Thymus (tissue), 11 donors: Measurements from ENCODE around the gene KRTAP5-1. TPM values are rescaled to one million over a fixed set of nuclear protein-coding genes. Genes with fewer than 3 reads are reported as not detected.

Experiments used
- DNase-seq, 9 donors: peaks; one replicate each; pipeline ENCODE4 v3.0.0-alpha.2; 2013; ENCODE audit warnings: low spot score in 9 of 9, low read depth in 6 of 9, missing footprints in 1 of 9
- H3K27ac ChIP-seq, 2 donors: one replicate each; pipeline ENCODE4 v1.5.1; 2013; ENCODE audit warnings: control low read depth in 1 of 2, low read depth in 1 of 2, low read length in 1 of 2, mild to moderate bottlenecking in 1 of 2, moderate library complexity in 1 of 2
- H3K27me3 ChIP-seq, 2 donors: one replicate each; pipeline ENCODE4 v1.5.1; 2013; ENCODE audit warnings: low read length in 1 of 2; ENCODE audit not compliant: control insufficient read depth in 2 of 2, insufficient read depth in 1 of 2
- H3K36me3 ChIP-seq, 2 donors: one replicate each; pipeline ENCODE4 v1.5.1; 2013; ENCODE audit warnings: low read length in 1 of 2, mild to moderate bottlenecking in 1 of 2, moderate library complexity in 1 of 2; ENCODE audit not compliant: control insufficient read depth in 2 of 2, insufficient read depth in 2 of 2
- H3K4me1 ChIP-seq, 2 donors: one replicate each; pipeline ENCODE4 v1.5.1; 2013; ENCODE audit warnings: low read length in 2 of 2; ENCODE audit not compliant: control insufficient read depth in 2 of 2, insufficient read depth in 2 of 2
- H3K4me3 ChIP-seq, 2 donors: one replicate each; pipeline ENCODE4 v1.5.1; 2013; ENCODE audit warnings: low read length in 2 of 2, control low read depth in 1 of 2, mild to moderate bottlenecking in 1 of 2
- H3K9me3 ChIP-seq, 2 donors: one replicate each; pipeline ENCODE4 v1.5.1; 2013; ENCODE audit warnings: low read length in 1 of 2, mild to moderate bottlenecking in 1 of 2; ENCODE audit not compliant: control insufficient read depth in 2 of 2, insufficient read depth in 1 of 2
- WGBS: extraction: QIAGEN DNeasy Blood & Tissue Kit; methylation state at CpG from one replicate; pipeline ENCODE4 v1.1.7; 2013; 5-methylcytosine and 5-hydroxymethylcytosine counted together
- polyA plus RNA-seq: library from polyadenylated mRNA; stranded (reverse); fragments of 200-250 nt; gene quantifications from one replicate; pipeline ENCODE4 v1.2.3, GENCODE V29; 2013
- total RNA-seq: library from RNA; stranded (reverse); fragments of 120-200 nt; gene quantifications from one replicate; pipeline ENCODE4 v1.2.4, GENCODE V29; 2013
- donor health status: healthy.

Gene KRTAP5-1
- total and polyA plus RNA-seq, 2 donors: not detected

DNA sequence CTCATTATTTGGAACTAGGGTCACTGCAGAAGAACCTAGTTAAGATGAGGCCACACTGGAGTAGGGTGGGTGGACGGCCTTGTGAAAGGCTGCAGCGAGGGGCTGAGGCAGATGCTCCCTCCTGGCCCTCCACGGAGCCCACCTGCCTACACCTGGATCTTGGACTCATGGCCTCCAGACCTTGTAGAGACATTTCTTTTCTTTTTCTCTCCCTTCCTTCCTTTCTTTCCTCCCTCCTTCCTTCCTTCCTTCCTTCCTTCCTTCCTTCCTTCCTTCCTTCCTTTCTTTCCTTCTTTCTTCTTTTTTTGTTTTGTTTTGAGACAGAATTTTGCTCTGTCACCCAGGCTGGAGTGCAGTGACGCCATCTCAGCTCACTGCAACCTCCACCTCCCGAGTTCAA is 39.7 kb downstream of the KRTAP5-1 start:
- no peak overlapping the region for H3K4me3 ChIP-seq
- 80% methylated on average over 5 of the region's 5 CpGs for WGBS
- H3K27me3 ChIP-seq: peaks cover 59 to 88% of the 10 kb centered on the region in 2 donors

GRCh38 chr11:1544536-1544935 is 40.5 kb downstream of the KRTAP5-1 start:
- 92% methylated on average over 6 of the region's 6 CpGs for WGBS
- Histone ChIP-seq H3K36me3 (no peaks in the 10 kb centered on the region), H3K27ac (no peak overlapping the region), H3K4me1 (peaks cover 0 to 3% of the 10 kb centered on the region in 2 donors), H3K9me3 (peaks cover 0 to 1% of the 10 kb centered on the region in 2 donors), H3K27me3 (peaks cover 55 to 90% of the 10 kb centered on the region in 2 donors), H3K4me3 (no peak overlapping the region)
- no peak for DNase-seq

More for the DNA sequence above, 39.7 kb downstream of the KRTAP5-1 start:
- Histone ChIP-seq H3K4me1 (peaks cover 0 to 3% of the 10 kb centered on the region in 2 donors), H3K27ac (no peak overlapping the region), H3K36me3 (no peaks in the 10 kb centered on the region), H3K9me3 (peaks cover 0 to 1% of the 10 kb centered on the region in 2 donors)
- no peak for DNase-seq

GRCh38 chr11:1543606-1544263 is 41.3 kb downstream of the KRTAP5-1 start:
- Histone ChIP-seq H3K27ac (no peak overlapping the region), H3K4me1 (peaks cover 0 to 3% of the 10 kb centered on the region in 2 donors), H3K4me3 (no peak overlapping the region), H3K27me3 (peaks cover 47 to 88% of the 10 kb centered on the region in 2 donors), H3K36me3 (no peaks in the 10 kb centered on the region), H3K9me3 (peaks cover 0 to 1% of the 10 kb centered on the region in 2 donors)
- DNase-seq: no peak
- 93% methylated on average over 13 of the region's 13 CpGs for WGBS

DNA sequence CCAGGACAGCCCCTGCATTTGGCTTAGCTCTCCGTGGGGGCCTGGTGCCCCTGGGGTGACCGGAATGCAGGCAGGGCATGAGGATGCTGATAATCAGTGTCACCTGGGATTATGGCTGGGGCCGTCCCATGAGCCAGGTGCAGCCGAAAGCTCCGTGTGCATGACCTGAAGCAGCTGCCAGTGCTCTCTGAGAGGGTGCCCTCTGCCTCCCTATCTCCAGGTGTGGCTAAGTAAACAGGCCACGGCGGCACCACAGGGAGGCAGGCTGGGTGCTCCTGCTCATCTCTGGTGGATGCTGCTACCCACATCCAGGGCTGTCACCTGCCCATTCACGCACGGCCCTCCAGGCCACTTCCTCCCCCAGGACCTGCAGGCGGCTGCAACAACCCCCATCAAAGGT is 42.8 kb downstream of the KRTAP5-1 start:
- Histone ChIP-seq H3K4me1 (peaks cover 0 to 3% of the 10 kb centered on the region in 2 donors), H3K36me3 (no peaks in the 10 kb centered on the region), H3K27ac (no peak overlapping the region), H3K9me3 (peaks cover 0 to 1% of the 10 kb centered on the region in 2 donors), H3K4me3 (no peak overlapping the region), H3K27me3 (peaks cover 33 to 85% of the 10 kb centered on the region in 2 donors)
- DNase-seq: no peak
- 81% methylated on average over 10 of the region's 10 CpGs for WGBS

DNA sequence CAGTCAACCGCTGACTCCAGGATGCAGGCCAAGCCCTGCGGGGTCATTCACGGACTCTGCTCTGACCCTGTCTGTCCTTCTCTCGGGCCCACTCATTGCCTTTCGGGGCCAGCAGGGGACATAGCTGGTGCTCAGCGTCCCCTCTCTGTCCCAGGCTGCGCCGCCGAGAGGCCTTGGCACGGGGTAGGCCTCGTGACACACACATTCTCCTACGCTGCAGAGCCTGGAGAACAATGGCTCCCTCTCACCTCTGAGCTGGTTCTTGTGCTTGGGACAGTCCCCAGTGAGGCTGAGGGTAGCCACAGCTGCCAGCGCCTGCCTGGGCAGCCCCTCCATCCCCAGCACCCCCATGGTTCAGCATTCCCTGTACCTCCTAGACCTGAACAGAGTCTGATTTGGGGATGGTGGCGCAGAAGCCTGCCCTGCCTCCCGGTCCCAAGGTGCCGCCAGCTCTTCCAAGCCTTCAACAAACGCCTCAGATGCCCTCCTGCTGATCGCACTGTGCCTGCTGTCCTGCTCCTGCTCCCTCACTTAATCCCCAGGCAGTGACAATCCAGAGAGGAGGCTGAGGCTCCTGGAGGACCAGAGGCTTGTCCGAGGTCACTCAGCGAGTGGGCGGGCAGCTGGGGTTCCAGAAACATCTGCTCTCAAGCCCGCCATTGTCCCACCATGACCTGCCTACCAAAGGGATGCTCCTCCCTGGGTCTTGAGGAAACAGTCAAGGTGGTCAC is 43.4 kb downstream of the KRTAP5-1 start:
- Histone ChIP-seq H3K4me3 (no peak overlapping the region), H3K36me3 (no peaks in the 10 kb centered on the region), H3K4me1 (peaks cover 0 to 3% of the 10 kb centered on the region in 2 donors), H3K27ac (no peak overlapping the region), H3K27me3 (peaks cover 26 to 78% of the 10 kb centered on the region in 2 donors), H3K9me3 (peaks cover 0 to 1% of the 10 kb centered on the region in 2 donors)
- 90% methylated on average over 22 of the region's 22 CpGs for WGBS
- DNase-seq: no peak

DNA sequence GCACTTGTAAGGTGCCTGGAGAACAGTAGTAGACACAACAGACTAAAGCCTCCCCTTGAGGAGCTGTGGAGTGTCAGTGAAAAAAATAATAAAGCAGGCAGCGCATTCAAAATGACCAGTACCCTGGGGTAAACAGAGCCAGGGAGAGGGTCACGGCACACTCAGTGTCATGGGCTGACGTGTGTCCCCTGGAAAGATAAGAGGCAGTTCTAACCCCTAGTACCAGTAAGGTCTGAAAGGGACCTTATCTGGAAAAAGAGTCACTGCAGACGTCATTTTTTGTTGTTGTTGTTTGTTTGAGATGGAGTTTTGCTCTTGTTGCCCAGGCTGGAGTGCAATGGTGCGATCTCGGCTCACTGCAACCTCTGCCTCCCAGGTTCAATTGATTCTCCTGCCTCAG is 45.0 kb downstream of the KRTAP5-1 start:
- Histone ChIP-seq H3K9me3 (peaks cover 0 to 1% of the 10 kb centered on the region in 2 donors), H3K27me3 (peaks cover 15 to 63% of the 10 kb centered on the region in 2 donors), H3K4me3 (no peak overlapping the region), H3K4me1 (no peaks in the 10 kb centered on the region), H3K36me3 (peaks cover 5 to 8% of the 10 kb centered on the region in 2 donors), H3K27ac (no peak overlapping the region)
- DNase-seq: no peak
- 94% methylated on average over 6 of the region's 6 CpGs for WGBS

- Histone ChIP-seq H3K27ac (no peak overlapping the region), H3K4me3 (no peak overlapping the region), H3K36me3 (peaks cover 12 to 15% of the 10 kb centered on the region in 2 donors), H3K27me3 (peaks cover 0 to 45% of the 10 kb centered on the region in 2 donors), H3K9me3 (no peaks in the 10 kb centered on the region), H3K4me1 (peaks cover 0 to 4% of the 10 kb centered on the region in 2 donors)
- no peak for DNase-seq
- 91% methylated on average over 5 of the region's 5 CpGs for WGBS
These were observed 46.9 kb downstream of the KRTAP5-1 start for GRCh38 chr11:1538153-1538552.

- no peak for DNase-seq
- Histone ChIP-seq H3K27me3 (peaks cover 0 to 32% of the 10 kb centered on the region in 2 donors), H3K4me3 (no peak overlapping the region), H3K27ac (peak overlapping the region in 1 of 2 donors; percentile 26), H3K36me3 (peaks cover 17 to 25% of the 10 kb centered on the region in 2 donors), H3K4me1 (peaks cover 0 to 9% of the 10 kb centered on the region in 2 donors), H3K9me3 (no peaks in the 10 kb centered on the region)
- WGBS: 90% methylated on average over 16 of the region's 16 CpGs
These were observed 48.8 kb downstream of the KRTAP5-1 start for GRCh38 chr11:1536065-1536843.
